ENCODE measurements around the gene UTF1. TPM values are rescaled to one million over a fixed set of nuclear protein-coding genes. Genes with fewer than 3 reads are reported as not detected.

Gene UTF1
- total and polyA plus RNA-seq, 2 donors from 2014 or later, result not detected

DNA sequence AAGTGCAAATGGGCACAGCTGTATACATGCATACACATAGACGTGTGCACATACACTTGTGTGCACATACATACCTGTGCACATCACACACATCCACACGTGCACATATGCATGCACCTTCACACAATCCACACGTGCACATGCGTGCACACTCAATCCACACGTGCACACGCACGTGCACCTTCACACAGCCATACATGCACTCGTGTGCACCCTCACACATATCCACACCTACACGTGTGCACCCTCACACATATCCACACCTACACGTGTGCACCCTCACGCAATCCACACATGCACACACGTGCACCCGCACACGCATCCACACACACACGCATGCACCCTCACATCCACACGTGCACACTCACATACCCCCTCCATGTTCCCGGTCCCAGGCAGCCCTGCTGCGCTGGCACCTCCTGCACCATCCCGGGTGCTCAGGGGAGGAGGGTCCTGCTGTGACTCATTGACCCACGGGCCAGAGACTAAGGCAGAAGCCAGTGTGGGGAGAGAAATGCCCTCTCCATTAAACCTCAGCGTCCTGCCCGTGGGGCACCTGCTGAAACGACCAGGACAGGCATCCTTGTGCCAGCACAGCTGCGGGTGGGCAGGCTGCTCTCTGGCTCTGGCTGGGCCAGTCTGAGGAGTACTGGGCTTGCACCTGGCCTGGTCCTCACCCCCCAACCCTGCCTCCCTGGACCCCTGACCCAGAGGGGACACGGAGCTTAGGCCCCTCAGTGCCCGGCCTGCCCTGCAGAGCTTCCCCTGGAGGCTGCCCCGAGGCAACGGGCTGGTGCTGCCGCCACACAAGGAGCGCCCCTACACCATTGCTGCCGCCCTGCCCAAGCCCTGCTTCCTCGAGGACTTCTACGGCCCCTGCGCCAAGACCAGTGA, 17.8 kb upstream of the UTF1 start:
- Histone ChIP-seq H3K4me3 (ENCODE audit: low read length in 3 of 3) (no peak overlapping the region), H3K36me3 (ENCODE audit: control insufficient read depth in 2 of 3, insufficient read depth in 3 of 3, low read length in 3 of 3) (peaks cover 0 to 2% (median 0%) of the 10 kb centered on the region in 3 donors), H3K27ac (ENCODE audit: low read depth in 2 of 2, low read length in 2 of 2) (no peak overlapping the region), H3K9me3 (ENCODE audit: control insufficient read depth in 2 of 3, insufficient read depth in 1 of 3, low read length in 3 of 3) (no peaks in the 10 kb centered on the region), H3K9ac (ENCODE audit: low read length in 3 of 3) (no peak overlapping the region), H3K27me3 (ENCODE audit: control insufficient read depth, insufficient read depth, low read length) (no peaks in the 10 kb centered on the region), H3K4me1 (ENCODE audit: control insufficient read depth in 2 of 3, insufficient read depth in 2 of 3, low read depth in 1 of 3, low read length in 3 of 3) (no peaks in the 10 kb centered on the region)
- TF ChIP-seq, protein P1, sequence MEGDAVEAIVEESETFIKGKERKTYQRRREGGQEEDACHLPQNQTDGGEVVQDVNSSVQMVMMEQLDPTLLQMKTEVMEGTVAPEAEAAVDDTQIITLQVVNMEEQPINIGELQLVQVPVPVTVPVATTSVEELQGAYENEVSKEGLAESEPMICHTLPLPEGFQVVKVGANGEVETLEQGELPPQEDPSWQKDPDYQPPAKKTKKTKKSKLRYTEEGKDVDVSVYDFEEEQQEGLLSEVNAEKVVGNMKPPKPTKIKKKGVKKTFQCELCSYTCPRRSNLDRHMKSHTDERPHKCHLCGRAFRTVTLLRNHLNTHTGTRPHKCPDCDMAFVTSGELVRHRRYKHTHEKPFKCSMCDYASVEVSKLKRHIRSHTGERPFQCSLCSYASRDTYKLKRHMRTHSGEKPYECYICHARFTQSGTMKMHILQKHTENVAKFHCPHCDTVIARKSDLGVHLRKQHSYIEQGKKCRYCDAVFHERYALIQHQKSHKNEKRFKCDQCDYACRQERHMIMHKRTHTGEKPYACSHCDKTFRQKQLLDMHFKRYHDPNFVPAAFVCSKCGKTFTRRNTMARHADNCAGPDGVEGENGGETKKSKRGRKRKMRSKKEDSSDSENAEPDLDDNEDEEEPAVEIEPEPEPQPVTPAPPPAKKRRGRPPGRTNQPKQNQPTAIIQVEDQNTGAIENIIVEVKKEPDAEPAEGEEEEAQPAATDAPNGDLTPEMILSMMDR (IDR thresholded peaks at IDR 0.05; ENCODE audit: borderline replicate concordance, extremely low read depth, insufficient read depth), result no peak
- FAIRE-seq (no peak), DNase-seq (peak in 1 of 5 donors; percentile 43)
- intact Hi-C loops (cut with DNase I), result no loop called here

- H3K27me3 ChIP-seq (ENCODE audit: control insufficient read depth, insufficient read depth, low read length), result no peaks in the 10 kb centered on the region
- H3K4me1 ChIP-seq (ENCODE audit: control insufficient read depth in 2 of 3, insufficient read depth in 2 of 3, low read depth in 1 of 3, low read length in 3 of 3), result no peaks in the 10 kb centered on the region
- no peaks in the 10 kb centered on the region for H3K9me3 ChIP-seq (ENCODE audit: control insufficient read depth in 2 of 3, insufficient read depth in 1 of 3, low read length in 3 of 3)
- TF ChIP-seq, protein P1 (IDR thresholded peaks at IDR 0.05; ENCODE audit: borderline replicate concordance, extremely low read depth, insufficient read depth), result no peak
- FAIRE-seq (no peak), DNase-seq (peak in 1 of 5 donors; percentile 61)
- no peak overlapping the region for H3K27ac ChIP-seq (ENCODE audit: low read depth in 2 of 2, low read length in 2 of 2)
- intact Hi-C loops (cut with DNase I), result no loop called here
- H3K4me3 ChIP-seq (ENCODE audit: low read length in 3 of 3), result no peak overlapping the region
- H3K36me3 ChIP-seq (ENCODE audit: control insufficient read depth in 2 of 3, insufficient read depth in 3 of 3, low read length in 3 of 3), result peaks cover 0 to 2% (median 0%) of the 10 kb centered on the region in 3 donors
- H3K9ac ChIP-seq (ENCODE audit: low read length in 3 of 3), result no peak overlapping the region
Observed at GRCh38 chr10:133212853-133213494, 17.0 kb upstream of the UTF1 start.

DNA sequence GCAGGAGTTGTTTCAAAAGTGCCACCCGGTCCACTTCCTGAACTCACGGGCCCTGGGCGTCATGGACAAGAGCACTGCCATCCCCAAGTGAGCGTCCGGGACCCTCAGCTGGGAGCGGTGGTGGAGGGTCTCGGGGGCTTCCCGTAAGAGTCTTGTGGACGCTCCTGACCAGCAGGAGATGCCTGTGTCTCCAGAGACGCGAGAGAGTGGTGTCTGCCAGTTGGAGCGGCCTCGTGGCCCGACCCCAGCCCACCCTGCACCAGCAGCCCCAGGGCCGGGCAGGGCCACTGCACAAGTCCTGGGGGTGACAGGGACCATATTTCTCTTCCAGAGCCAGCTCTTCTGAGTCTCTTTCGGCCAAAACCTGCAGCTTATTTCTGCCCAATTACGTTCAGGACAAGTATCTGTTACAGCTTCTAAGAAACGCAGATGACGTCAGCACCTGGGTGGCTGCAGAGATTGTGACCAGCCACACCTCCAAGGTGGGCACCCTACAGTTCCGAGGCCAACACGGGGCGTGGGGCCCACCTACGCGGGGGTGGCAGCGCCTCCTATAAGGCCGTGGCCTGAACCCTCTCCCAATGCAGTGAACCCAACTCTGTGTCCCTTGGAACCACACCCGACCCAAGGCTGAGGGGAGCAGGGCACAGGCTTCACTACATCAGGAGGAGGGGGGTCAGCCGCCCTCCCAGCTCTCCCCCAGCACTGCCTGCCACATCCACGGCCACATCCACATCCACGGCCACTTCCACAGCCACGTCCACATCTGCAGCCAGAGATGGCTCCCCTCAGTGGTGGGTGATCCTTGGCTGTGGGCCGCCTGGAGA, 16.2 kb upstream of the UTF1 start:
- Histone ChIP-seq H3K4me3 (ENCODE audit: low read length in 3 of 3) (no peak overlapping the region), H3K36me3 (ENCODE audit: control insufficient read depth in 2 of 3, insufficient read depth in 3 of 3, low read length in 3 of 3) (peaks cover 0 to 2% (median 0%) of the 10 kb centered on the region in 3 donors), H3K4me1 (ENCODE audit: control insufficient read depth in 2 of 3, insufficient read depth in 2 of 3, low read depth in 1 of 3, low read length in 3 of 3) (no peaks in the 10 kb centered on the region), H3K27me3 (ENCODE audit: control insufficient read depth, insufficient read depth, low read length) (no peaks in the 10 kb centered on the region), H3K9ac (ENCODE audit: low read length in 3 of 3) (no peak overlapping the region), H3K27ac (ENCODE audit: low read depth in 2 of 2, low read length in 2 of 2) (no peak overlapping the region), H3K9me3 (ENCODE audit: control insufficient read depth in 2 of 3, insufficient read depth in 1 of 3, low read length in 3 of 3) (no peaks in the 10 kb centered on the region)
- peak in 1 of 5 donors; percentile 59 for DNase-seq
- TF ChIP-seq, protein P1 (IDR thresholded peaks at IDR 0.05; ENCODE audit: borderline replicate concordance, extremely low read depth, insufficient read depth), result no peak
- intact Hi-C loops (cut with DNase I), result no loop called here
- FAIRE-seq, result no peak

All from kidney (tissue), 14 donors.